Cerebellar cortex (tissue), 1 donor: ENCODE results near the gene LZTFL1.

Experiments used
- DNase-seq: peaks from one replicate; pipeline ENCODE4 v3.0.0-alpha.2; 2015; ENCODE audit warnings: low spot score

LZTFL1 gene

GRCh38 chr3:45785605-45786150, 56.2 kb downstream of the LZTFL1 start:
- DNase-seq, result no peak

DNA sequence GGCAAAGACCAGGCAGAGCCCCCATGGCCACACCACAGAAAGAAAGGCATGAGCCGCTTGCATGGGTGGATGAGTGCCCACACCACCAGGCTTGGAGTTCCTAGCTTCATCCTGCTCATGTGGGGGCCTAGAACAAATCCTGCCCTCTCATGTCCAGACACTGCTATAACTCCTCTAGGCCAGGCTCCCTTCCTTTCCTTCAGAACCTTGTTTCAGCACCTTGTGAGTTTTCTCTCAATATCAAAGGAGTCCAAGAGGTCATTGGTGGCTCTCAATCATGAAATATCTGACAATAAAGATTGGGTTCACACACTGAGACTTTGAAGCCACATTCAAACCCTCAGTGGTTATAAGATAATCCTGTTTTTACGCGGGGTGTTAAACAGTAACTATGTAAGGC, 58.3 kb downstream of the LZTFL1 start:
- no peak for DNase-seq

- DNase-seq, result no peak
Observed at GRCh38 chr3:45782381-45782780, 59.5 kb downstream of the LZTFL1 start.

DNA sequence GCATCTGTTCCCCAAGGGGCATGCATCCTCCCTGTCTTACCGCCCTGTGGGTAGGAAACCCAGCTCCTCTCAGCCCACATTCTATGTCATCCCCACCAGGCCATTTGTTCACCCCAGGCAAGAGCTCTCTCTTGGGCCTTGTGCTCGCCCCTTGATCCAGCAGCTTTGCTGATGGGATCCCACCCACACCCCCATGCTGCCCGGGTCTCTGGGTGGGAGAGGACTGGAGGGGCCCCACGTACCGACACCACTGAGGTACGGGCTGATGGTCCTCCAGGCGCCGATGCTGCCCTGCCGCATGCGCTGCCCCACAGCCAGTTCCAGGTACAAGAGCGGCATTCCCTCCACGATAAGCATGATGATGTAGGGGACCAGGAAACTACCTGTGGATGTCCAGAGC, 60.1 kb downstream of the LZTFL1 start:
- no peak for DNase-seq

DNA sequence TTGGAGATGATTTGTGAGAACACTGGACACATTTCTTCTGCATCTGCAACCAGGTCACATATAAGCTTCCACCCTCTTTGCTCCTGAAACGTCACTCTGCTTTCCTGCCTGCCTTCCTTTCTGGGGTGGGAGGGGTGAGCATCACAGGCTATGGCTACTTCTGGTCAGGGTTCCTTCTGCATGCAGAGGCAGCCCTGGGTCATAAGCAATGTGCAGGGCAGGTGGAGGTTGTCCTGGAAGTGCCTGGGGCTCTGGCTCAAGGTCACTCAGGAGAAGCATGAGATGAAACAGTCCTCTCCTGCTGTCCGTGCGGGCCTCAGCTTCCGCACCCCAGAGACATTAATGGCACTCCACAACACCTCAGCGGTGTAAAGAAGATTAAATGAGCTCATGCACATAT, 60.6 kb downstream of the LZTFL1 start:
- DNase-seq, result no peak

- no peak for DNase-seq
Observed at GRCh38 chr3:45779746-45780735, 61.9 kb downstream of the LZTFL1 start.

DNA sequence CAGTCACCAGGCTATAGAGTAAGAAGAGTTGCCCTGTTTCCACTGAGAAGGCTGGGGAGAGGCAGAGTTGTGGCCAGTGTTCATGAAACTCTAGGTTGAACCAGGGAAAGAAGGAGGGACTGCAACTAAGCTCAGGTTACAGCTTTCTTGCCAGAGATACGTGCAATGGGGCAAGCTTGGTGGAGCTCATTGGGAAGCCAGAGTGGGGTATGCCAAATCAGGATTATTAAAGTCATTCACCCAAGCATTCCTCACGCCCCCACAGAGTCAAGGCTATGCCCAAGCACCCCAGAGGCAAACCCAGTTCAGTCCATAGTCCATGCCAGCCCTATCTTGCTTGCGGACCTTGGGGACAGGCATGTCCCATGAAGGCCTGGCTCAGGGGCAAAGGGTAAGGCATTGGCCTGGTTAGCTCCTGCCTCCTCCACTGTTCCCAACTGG, 63.1 kb downstream of the LZTFL1 start:
- no peak for DNase-seq

DNA sequence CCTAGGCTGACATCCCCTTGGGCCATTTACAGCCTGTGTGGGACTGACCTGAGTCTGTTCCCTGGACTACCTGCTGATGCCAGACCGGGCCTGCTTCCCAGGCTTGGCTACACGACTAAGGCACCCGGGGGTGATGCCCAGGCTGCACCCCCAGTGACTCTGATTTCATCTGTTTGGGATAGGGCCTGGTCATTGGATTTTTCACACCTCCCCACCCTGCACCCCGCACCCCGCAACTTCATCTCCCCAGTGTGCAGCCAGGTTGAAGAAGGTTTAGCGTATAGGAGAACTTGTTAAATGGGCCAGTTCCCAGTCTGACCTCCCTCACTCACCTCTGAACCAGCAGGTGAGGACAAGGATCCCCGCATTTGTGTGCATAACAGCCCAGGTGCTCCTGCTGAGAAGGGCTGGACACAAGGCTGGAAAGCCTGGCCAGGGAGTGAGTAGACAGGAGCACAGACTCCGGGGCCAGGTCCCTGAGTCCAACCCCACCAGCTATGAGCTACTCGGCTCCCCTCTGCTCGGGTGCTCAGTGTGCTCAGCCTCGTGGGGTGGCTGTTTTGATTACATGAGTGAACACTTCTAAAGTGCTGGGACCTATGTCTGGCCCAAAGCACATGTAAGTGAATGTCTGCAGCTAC, 64.1 kb downstream of the LZTFL1 start:
- DNase-seq, result no peak

DNA sequence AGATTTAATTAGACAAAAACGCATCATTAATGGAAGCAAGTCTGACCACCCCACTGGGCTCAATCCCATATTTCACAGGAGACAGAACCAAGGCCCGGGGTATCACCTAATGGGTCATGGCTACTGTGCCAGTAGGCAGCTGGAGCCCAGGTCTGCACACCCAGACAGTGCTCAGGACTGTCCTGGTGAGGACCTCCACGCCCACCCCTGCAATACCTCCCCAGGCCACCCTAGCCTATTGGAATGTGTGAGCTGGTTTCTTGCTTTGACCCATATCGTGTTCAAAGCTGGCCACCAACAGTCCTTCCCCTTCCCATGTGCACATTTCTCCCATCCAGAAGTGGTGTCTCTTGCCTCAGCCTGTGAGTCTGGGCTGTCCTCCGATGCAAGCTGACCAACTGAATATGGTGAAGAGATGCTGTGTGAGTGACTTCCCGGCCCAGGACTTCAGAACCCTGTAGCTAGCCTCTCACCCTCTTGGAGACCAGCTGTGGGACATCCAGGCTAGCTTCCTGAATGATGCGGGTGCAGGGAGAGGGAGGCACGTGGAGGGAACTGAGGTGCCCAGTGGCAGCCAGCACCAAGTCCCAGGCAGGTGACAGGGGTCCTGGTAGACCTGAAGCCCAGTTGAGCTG, 64.7 kb downstream of the LZTFL1 start:
- DNase-seq, result no peak

GRCh38 chr3:45776611-45777010, 65.3 kb downstream of the LZTFL1 start:
- no peak for DNase-seq

DNA sequence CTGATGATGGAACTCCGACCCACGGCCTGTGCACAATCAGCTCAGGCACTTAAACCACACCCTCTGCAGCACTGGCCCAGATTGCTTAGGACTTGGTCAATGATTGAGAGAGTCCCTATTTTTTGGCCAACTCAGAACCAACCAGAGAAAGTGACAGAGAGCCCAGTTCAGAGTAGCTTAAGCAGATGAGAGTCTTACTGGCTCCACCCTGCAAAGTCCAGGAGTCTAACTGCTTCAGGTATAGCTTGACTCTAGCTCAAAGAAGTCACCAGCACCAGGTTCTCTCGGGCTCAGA, 65.7 kb downstream of the LZTFL1 start:
- no peak for DNase-seq

DNA sequence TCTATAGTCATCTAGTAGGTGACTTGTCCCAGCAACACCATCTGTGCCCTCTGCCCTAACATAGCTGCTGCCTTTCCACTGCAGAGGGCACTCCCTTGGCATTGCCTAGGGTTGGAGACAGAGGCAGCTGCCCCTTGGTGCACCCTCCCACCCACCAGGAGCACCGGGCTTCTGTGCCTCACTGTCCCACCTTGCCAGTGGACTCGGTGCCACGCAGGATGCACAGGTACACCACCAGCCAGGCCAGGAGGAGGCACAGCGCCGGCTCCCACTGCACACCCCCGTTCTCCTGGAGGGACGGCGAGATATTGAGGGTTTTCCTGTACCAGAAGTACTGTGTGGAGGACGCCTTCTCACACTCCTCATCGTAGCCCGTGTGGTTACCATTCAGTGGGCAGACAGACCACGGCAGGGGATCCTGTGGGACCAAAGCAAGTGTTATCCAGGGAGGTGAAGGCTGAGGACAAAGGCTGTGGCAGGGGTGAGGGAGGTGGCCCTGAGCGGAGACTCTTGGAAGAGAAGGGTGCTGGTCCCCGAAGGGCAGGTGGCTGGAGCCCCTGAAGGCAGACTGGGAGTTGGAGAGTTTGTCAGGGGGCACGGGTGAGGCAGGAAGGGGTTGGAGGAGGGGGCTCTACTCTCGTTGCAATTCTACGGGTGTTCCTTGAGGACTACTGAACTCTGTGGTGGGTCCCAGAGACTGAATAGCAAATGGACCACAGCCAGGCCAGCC, 66.2 kb downstream of the LZTFL1 start:
- no peak for DNase-seq

GRCh38 chr3:45774581-45775521, 67.1 kb downstream of the LZTFL1 start:
- DNase-seq, result no peak

- DNase-seq, result no peak
Observed at GRCh38 chr3:45773714-45774449, 68.0 kb downstream of the LZTFL1 start.
